Osteoblast (primary cell): ENCODE data around the gene KCTD13. TPM values are rescaled to one million over a fixed set of nuclear protein-coding genes. Genes with fewer than 3 reads are reported as not detected.

Experiments
- DNase-seq: peaks from one replicate; pipeline ENCODE4 v3.0.0; 2011; ENCODE audit warnings: low spot score, mixed read lengths; ENCODE audit not compliant: insufficient read length; ENCODE audit errors: missing footprints
- H2AFZ ChIP-seq: 2 replicates; pipeline ENCODE4 v1.6.0; 2011; ENCODE audit warnings: mild to moderate bottlenecking, low read length
- H3K27ac ChIP-seq: 2 replicates; pipeline ENCODE4 v1.5.1; 2011; ENCODE audit warnings: mild to moderate bottlenecking, low read depth, low read length, moderate library complexity
- H3K27me3 ChIP-seq: 2 replicates; pipeline ENCODE4 v1.6.0; 2012; ENCODE audit warnings: mild to moderate bottlenecking, control low read depth, inconsistent platforms, low read length, moderate library complexity; ENCODE audit not compliant: insufficient read depth
- H3K36me3 ChIP-seq: 2 replicates; pipeline ENCODE4 v1.5.1; 2011; ENCODE audit warnings: mild to moderate bottlenecking, low read length, control low read depth, moderate library complexity; ENCODE audit not compliant: insufficient read depth
- H3K4me1 ChIP-seq: 2 replicates; pipeline ENCODE4 v1.5.1; 2011; ENCODE audit warnings: mild to moderate bottlenecking, low read length, control low read depth, moderate library complexity; ENCODE audit not compliant: insufficient read depth
- H3K4me2 ChIP-seq: 2 replicates; pipeline ENCODE4 v1.6.0; 2011; ENCODE audit warnings: mild to moderate bottlenecking, low read length; ENCODE audit not compliant: insufficient read depth
- H3K4me3 ChIP-seq: fragments of 200-600 bp; sonication (generic); 3 replicates; pipeline ENCODE4 v1.5.1; 2012; ENCODE audit warnings: mild to moderate bottlenecking, low read length, inconsistent platforms; ENCODE audit not compliant: insufficient read depth
- H3K79me2 ChIP-seq: 2 replicates; pipeline ENCODE4 v1.6.0; 2012; ENCODE audit warnings: mild to moderate bottlenecking, low read length, control low read depth, inconsistent platforms; ENCODE audit not compliant: insufficient read depth
- H3K9me3 ChIP-seq: 2 replicates; pipeline ENCODE4 v1.5.1; 2011; ENCODE audit warnings: low read depth, low read length, control low read depth
- H4K20me1 ChIP-seq: 2 replicates; pipeline ENCODE4 v1.6.0; 2012; ENCODE audit warnings: mild to moderate bottlenecking, low read length, control low read depth; ENCODE audit not compliant: insufficient read depth
- total RNA-seq: library from RNA; depleted of rRNA; stranded (reverse); fragments of >200 nt; gene quantifications from 2 replicates; pipeline ENCODE4 v1.2.3, GENCODE V29; 2012
- TF ChIP-seq, protein P1 (sequence below): IDR thresholded peaks from 2 replicates; pipeline ENCODE4 v1.5.1; 2011; ENCODE audit warnings: mild to moderate bottlenecking, low read depth, low read length, moderate library complexity; ENCODE audit errors: extremely low read depth

The KCTD13 gene
- total RNA-seq, 1 donor, result 11.9 TPM

DNA sequence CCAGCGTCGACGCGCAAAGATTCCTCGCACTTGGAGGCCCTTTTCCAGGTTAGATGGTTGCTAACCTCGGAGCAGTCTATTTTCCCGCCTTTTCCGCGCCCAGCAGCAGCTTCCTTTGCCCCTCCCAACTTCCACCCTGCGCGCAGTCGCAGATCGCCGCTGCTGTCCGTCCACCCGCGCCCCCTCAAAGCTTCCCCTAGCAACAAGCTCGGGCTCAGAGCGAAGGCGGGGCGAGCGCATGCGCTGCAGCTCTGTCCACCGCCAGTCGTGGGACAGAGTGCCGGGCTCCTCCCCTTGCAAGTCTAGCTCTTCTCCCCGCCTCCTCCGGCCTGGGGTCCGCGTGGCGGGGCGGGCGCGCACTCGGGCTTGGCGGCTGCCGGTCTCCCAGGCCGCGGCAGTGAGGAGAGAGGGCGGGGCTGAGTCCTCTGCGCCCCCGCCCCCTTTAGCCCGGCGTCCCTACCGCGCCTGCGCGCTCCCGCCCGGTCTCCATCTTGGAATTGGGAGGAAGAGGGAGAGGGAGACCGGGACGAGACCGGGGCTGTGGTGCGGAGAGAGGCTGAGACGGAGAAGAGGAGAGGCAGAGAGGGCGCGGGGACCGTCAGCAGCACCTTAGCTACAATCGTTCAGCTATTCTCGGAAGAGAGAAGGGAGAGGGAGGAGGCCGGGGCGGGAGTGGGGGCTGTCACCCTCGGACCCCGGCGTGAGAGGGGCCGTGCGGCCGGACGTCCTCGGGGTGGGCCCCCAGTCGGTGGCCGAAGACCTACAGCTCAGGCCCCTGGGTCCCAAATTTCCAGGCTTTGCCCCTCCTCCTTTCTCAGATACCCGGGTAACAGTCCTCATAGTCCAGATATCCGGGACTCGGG lies 47.6 kb upstream of the KCTD13 start, which contains the start of gene TAOK2:
Gene TAOK2 (plus strand): TSS at position 485 of the 863 bp plus-strand sequence. CDS start 3,905 bp downstream, outside the sequence.
- Histone ChIP-seq H4K20me1 (peaks cover 43% of the 10 kb centered on the region), H3K9me3 (no peaks in the 10 kb centered on the region), H3K36me3 (peaks cover 34% of the 10 kb centered on the region), H3K4me1 (peaks cover 28% of the 10 kb centered on the region), H3K27ac (peak within 1 kb of the TSS; percentile 75), H3K4me2 (peak within 1 kb of the TSS; percentile 91), H3K4me3 (peak within 1 kb of the TSS; percentile 93), H2AFZ (peak within 1 kb of the TSS; percentile 69), H3K79me2 (peaks cover 49% of the 10 kb centered on the region), H3K27me3 (no peaks in the 10 kb centered on the region)
- TF ChIP-seq, protein P1, sequence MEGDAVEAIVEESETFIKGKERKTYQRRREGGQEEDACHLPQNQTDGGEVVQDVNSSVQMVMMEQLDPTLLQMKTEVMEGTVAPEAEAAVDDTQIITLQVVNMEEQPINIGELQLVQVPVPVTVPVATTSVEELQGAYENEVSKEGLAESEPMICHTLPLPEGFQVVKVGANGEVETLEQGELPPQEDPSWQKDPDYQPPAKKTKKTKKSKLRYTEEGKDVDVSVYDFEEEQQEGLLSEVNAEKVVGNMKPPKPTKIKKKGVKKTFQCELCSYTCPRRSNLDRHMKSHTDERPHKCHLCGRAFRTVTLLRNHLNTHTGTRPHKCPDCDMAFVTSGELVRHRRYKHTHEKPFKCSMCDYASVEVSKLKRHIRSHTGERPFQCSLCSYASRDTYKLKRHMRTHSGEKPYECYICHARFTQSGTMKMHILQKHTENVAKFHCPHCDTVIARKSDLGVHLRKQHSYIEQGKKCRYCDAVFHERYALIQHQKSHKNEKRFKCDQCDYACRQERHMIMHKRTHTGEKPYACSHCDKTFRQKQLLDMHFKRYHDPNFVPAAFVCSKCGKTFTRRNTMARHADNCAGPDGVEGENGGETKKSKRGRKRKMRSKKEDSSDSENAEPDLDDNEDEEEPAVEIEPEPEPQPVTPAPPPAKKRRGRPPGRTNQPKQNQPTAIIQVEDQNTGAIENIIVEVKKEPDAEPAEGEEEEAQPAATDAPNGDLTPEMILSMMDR, result no peak
- peak; percentile 100 for DNase-seq

DNA sequence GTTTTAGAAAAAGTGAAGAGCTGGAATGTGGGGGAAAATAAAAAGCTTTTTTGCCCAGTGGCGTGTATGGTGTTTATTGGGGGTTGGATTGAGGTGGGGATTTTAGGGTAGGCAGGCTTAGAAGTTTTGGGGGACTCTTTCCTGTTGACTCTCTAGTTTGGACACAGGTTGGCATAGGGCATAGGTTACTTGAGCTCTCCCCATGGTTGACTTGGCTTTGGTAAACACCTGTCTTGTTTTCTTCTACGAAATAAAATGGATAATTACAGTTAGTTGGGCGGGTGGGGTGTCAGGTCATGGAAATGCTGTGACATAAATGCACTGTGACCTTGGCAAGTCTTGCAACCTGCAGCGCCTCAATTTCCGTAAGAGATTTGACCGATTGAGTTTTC lies 47.0 kb upstream of the KCTD13 start:
- H3K4me1 ChIP-seq, result peaks cover 28% of the 10 kb centered on the region
- no peak overlapping the region for H3K4me3 ChIP-seq
- peak overlapping the region; percentile 58 for H3K4me2 ChIP-seq
- H3K27ac ChIP-seq, result no peak overlapping the region
- no peak for DNase-seq
- H3K36me3 ChIP-seq, result peaks cover 34% of the 10 kb centered on the region
- H3K9me3 ChIP-seq, result no peaks in the 10 kb centered on the region
- H3K27me3 ChIP-seq, result no peaks in the 10 kb centered on the region
- H4K20me1 ChIP-seq, result peaks cover 36% of the 10 kb centered on the region
- TF ChIP-seq, protein P1, result no peak
- peak overlapping the region; percentile 58 for H2AFZ ChIP-seq
- H3K79me2 ChIP-seq, result peaks cover 43% of the 10 kb centered on the region

DNA sequence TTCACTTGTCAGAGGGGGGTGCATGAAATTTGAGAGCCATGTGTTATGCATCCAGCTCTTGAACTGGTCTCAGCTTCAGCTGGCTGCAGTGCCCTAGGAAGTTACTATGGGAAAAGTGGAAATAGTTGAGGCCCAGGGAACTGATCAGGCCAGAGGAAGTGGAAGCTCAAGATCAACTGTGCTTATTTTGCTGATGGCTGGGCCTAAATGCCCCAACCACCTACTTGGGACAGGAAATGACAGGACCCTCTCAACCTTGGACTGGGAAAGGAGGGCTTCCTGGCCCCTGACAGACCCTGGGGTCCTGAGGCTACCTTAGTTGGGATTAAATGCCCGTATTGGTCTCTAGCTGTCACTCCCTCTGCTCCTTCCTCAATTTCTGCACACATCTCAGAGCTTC lies 46.5 kb upstream of the KCTD13 start:
- Histone ChIP-seq H3K4me2 (no peak overlapping the region), H3K4me3 (no peak overlapping the region), H3K27me3 (no peaks in the 10 kb centered on the region), H3K27ac (no peak overlapping the region), H3K9me3 (no peaks in the 10 kb centered on the region), H4K20me1 (peaks cover 33% of the 10 kb centered on the region), H2AFZ (no peak overlapping the region), H3K79me2 (peaks cover 38% of the 10 kb centered on the region), H3K36me3 (peaks cover 34% of the 10 kb centered on the region), H3K4me1 (peaks cover 28% of the 10 kb centered on the region)
- TF ChIP-seq, protein P1, result no peak
- DNase-seq, result no peak

DNA sequence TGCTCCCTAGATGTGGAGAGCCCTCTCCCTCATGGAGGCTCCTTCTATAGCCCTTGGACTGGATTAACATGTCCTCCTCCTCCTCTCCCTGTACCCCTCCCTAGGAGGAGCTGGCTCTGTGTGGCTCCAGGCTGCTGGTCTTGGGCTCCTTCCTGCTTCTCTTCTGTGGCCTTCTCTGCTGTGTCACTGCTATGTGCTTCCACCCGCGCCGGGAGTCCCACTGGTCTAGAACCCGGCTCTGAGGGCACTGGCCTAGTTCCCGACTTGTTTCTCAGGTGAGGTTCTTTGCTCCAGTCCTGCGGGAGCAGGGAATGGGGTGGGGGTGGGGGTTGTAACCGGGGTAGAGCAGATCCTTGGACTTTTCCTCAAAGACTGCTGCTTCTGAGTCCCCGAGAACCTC lies 45.3 kb upstream of the KCTD13 start:
- TF ChIP-seq, protein P1, result no peak
- no peaks in the 10 kb centered on the region for H3K9me3 ChIP-seq
- H3K36me3 ChIP-seq, result peaks cover 28% of the 10 kb centered on the region
- H3K27me3 ChIP-seq, result no peaks in the 10 kb centered on the region
- peaks cover 19% of the 10 kb centered on the region for H3K4me1 ChIP-seq
- no peak overlapping the region for H2AFZ ChIP-seq
- DNase-seq, result no peak
- peaks cover 21% of the 10 kb centered on the region for H4K20me1 ChIP-seq
- H3K4me2 ChIP-seq, result no peak overlapping the region
- H3K4me3 ChIP-seq, result no peak overlapping the region
- H3K27ac ChIP-seq, result no peak overlapping the region
- peaks cover 26% of the 10 kb centered on the region for H3K79me2 ChIP-seq
